M059J (cell line): Measurements from ENCODE around the gene GPSM1. TPM values are rescaled to one million over a fixed set of nuclear protein-coding genes. Genes with fewer than 3 reads are reported as not detected.
"Not testable (repeated sequence)": the region's sequence is repeated elsewhere in the genome, so short reads cannot be mapped to it uniquely, and the experiment has no call there.

ENCODE experiments used
- DNase-seq: peaks from one replicate; pipeline ENCODE4 v3.0.0-alpha.2; 2012; ENCODE audit warnings: low read depth
- total RNA-seq: library from RNA; depleted of rRNA; stranded (reverse); fragments of >200 nt; shearing (Covaris generic); gene quantifications from 2 replicates; pipeline ENCODE4 v1.2.3, GENCODE V29; 2014

GPSM1 gene
- total RNA-seq, 1 experiment from 2014 or later, result 12.5 TPM

GRCh38 chr9:136317695-136318094 lies 9.6 kb upstream of the GPSM1 start:
- no peak for DNase-seq

DNA sequence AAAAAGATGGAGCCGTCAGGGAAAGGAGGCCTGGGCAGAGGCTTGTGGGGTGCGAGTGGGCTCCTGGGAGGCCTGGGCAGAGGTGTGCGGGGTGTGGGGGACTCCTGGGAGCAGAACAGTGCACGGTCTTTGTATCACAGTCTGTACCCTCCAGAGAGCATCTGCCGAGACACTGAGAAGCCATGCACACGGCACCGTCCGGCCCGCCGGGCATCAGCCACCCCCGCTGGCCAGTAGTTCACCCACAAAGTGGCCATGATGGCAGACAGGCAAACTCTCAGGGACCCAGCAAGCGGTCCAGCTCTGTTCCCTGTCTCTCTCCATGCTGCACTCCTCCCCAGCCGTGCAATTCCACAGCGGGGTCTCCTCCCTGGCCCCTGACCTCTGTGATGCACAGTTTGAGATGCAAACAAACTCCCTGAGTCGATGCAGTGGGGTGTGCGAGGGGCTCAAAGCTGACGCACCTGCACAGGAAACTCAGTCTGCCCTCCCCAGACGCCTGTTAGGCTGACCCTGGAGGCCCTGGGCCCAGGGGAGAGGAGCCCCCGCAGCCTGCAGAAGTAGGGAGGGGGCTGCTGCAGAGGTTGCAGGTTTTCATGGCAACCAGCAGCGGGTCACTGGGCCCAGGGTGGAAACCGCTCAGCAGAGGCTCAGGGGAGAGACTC lies 9.1 kb upstream of the GPSM1 start:
- DNase-seq, result no peak

DNA sequence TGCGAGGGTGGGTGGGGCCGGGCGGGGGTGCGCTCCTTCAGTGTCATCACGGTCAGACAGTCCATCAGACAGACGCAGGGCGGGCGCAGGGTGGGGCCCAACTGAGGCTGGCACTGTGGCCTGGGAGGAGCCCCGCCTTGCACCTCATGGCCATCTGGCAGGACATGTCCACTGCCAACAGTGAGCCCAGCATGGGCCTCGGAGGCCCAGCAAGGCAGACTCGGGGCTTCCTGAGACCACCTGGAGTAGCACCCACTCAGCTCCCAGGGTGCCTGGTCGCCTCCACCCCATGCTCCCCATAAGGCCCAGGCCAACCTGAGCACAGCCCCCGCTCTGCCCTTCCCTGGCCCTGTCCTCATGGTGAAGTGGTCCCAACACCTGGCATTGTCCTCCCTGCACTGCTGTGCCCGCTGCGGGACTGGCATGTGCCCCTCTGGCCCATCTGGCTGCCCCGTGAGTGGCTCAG lies 8.5 kb upstream of the GPSM1 start:
- no peak for DNase-seq

DNA sequence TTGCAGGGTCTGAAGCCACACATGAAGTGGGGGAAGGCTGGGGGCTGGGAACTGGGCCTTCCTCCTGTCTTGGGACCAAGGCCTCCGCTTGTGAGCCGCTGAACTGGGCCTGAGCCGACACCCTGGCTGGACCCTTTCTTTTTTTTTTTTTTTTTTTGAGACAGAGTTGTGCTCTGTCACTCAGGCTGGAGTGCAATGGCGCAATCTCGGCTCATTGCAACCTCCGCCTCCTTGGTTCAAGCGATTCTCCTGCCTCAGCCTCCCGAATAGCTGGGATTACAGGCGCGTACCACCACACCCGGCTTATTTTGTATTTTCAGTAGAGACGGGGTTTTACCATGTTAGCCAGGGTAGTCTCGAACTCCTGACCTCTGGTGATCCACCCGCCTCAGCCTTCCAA lies 8.1 kb upstream of the GPSM1 start:
- not testable (repeated sequence) for DNase-seq

DNA sequence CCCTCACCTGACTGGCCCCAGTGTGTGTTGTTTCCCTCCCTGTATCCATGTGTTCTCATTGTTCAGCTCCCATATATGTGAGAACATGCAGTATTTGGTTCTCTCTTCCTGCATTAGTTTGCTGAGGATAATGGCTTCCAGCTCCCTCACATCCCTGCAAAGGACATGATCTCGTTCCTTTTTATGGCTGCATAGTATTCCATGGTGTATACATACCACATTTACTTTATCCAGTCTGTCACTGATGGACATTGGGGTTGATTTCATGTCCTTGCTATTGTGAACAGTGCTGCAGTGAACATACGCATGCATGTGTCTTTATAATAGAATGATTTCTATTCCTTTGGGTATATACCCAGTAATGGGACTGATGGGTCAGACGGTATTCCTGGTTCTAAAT lies 7.4 kb upstream of the GPSM1 start:
- DNase-seq, result not testable (repeated sequence)

- not testable (repeated sequence) for DNase-seq
Measured at GRCh38 chr9:136320972-136321371, 6.4 kb upstream of the GPSM1 start.

- DNase-seq, result no peak
Measured at GRCh38 chr9:136321561-136321960, 5.8 kb upstream of the GPSM1 start.

- no peak for DNase-seq
Measured at GRCh38 chr9:136322756-136323330, 4.5 kb upstream of the GPSM1 start.

DNA sequence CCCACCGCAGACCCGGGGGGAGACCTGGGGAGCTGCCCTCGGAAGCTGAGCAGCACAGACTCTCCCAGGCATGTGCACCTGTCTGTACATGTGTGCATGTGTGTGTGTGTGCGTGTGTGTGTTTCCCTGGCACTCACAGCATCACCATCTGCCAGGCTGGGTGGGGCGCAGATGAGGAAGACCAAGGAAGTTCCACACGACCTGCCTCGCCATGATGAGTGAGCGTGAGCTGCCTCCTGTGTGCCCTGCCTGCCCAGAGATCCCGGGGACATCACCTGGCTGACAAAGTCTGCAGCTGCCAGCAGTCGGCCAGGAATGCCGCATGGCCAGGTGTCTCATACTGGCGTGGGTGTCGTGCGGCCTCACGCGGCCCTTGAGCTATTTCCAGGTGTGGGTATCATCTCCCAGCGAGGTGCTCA lies 4.0 kb upstream of the GPSM1 start:
- no peak for DNase-seq

DNA sequence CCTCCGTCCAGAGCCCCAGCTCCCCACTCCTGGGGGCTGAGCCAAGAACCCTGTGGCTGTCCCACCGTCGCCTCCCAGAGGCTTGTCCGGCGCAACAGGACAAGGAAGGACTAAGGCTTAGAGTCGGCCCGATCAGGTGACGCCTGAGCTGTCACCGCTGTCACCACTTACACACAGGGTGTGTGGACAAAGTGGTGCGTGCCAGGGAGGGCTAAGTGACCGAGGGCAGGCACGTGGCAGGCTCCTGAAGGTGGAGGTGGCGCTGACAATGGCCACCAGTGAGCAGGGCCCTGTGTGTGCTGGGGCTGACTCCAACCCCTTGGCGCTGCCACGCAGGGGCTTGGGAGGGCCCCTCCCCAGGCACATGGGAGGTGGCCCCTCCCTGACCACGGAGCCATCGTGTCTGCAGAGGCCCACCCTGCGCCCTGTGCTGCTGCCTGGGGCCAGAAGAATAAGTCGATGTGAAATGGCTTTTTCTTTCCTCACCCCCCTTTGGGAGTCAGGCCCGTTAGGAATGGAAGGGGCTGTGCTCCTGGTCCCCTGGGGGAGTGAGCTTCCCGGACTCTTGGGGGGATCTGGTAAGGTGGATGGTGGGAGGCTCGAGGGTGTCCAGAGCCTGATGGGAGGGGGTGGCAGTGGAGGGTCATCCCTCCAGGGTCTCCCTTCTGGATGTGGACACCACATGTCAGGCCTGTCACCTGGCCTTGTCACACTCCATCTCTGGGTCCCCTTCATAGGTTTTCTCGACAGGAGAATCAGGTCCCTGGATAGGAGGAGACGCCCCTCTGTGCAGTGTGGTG lies 2.6 kb upstream of the GPSM1 start:
- no peak for DNase-seq

GRCh38 chr9:136325358-136325757 lies 2.0 kb upstream of the GPSM1 start:
- no peak for DNase-seq

- DNase-seq, result no peak
Measured at GRCh38 chr9:136326061-136326760, 1.1 kb upstream of the GPSM1 start.

GRCh38 chr9:136326761-136327303 lies 507 bp upstream of the GPSM1 start:
- no peak for DNase-seq

- DNase-seq, result no peak
Measured at GRCh38 chr9:136328011-136328621, 777 bp downstream of the GPSM1 start.

DNA sequence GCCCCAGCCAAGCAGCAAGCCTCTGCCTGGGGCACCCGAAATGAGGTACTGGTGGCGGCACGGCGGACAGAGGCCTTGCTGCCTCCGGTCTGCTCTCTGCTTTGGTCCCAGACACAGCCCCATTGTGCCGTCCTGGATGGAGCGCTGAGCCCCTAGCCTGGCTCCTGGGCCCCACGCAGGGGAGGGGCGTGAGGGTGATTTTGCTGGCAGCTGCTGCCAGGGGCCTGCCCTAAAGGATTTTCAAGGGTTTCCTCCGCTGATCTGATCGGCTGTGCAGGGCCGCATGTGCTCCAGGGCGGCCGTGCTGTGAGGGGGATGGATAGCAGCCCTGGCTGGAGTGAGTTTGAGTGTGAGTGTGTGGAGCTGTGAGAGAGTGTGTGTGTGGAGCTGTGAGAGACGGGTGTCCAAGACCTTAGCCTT lies 1.3 kb downstream of the GPSM1 start:
- DNase-seq, result no peak

DNA sequence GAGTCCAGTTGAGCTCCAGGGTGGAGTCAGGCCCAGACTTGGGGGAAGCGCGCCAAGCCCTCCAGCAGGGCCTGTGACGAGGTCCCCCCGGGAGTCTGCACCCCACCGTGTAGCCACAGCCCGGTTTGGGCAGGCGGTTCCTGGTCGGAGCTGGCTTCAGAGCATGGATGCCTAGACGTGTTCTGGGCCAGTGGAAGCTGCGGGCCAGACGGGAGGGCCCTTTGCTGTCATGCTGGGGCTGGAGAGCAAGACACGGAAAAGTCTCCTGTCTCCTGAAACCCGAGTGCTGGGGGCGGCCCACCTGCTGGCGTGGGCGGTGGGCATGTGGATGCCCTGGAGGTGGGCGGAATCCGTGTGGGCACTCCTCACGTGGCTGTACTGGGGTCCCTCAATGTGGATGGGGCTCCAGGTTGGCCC lies 1.9 kb downstream of the GPSM1 start:
- DNase-seq, result no peak

DNA sequence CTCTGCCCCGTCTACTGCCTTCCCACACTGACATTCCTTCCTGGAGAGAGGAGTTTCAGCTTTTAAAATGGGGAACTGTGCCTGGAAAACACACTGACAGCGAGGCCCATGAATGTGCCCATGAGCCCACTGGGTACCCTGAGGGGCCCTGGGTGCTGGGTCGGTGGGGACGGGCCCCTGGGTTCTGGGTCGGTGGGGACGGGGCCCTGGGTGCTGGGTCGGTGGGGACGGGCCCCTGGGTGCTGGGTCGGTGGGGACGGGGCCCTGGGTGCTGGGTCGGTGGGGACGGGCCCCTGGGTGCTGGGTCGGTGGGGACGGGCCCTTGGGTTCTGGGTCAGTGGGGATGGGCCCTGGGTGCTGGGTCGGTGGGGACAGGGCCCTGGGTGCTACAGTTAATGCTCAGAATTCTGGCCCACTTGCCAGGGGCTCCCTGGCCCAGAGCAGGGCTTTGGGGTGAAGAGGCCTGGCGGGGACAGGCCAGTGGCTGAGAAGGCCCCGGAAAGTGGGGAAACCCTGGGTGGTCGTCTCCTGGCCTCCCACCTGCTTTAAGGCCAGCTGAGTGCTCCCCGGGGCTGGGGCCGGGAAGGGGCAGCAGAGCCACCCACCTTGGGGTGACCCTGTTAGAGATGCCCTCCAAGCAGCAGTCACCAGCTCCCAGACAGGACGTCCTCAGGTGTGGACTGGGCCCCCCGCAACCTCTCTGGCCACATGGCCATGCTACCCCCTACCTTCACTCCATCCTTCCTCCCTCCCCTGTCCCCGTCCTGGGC lies 2.5 kb downstream of the GPSM1 start:
- DNase-seq, result no peak

DNA sequence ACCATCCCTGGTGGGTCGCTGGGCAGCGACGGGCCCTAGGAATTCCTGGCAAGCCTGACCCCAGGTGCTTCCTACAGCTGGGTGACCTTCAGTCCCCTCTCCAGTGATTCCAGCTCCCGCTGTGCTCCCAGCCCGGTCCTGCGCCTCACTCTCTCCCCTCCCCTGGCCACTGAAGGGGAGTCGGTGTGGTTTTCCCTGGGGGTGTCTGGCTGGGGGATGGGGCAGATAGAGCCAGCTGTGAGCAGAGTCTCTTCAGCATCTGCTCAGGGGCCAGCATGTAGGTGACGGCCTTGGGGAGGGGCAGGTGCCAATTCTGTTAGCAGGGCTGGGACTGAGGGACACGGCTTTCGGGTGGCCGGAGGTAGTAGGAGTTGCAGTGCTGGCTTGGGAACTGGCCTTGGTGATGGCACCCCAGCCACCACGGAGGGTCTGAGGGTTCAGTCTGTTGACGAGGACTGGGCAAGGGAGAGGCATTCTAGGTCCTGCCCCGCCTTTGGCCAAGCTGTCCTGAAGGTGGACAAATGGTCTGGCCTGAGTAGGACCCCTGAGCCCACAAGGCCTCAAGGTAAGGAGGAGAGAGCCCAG lies 3.2 kb downstream of the GPSM1 start:
- no peak for DNase-seq

DNA sequence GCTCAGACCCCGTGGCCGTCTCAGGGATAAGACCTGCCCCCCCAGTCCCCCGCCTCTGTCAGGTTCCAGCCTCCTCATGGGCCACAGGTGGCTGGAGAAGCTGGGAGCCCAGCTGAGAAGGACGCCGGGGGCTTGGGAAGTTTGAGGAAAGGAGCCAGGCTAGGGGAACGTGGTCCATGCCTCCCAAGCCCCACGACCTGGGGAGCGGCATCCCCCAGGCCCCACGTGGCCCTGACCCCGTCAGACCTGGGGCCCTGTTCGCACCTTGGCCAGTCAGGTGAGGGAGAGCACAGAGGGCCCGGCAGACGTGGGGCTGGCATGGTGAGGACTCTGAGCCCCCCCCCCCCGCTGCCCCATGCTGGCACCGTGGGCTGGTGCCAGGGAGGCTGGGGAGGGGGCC lies 3.7 kb downstream of the GPSM1 start:
- DNase-seq, result no peak
